Measurements from ENCODE around the gene SGK1. TPM values are rescaled to one million over a fixed set of nuclear protein-coding genes. Genes with fewer than 3 reads are reported as not detected.

The SGK1 gene
- polyA plus RNA-seq, 1 of the 3 experiments (the other 2 are of a cell fraction): 440 TPM

- H3K4me2 ChIP-seq: no peak overlapping the region
- peaks cover 2% of the 10 kb centered on the region in 2 experiments; a peak in 2 of 4 replicates for H3K4me1 ChIP-seq (ENCODE audit: control insufficient read depth in 1 of 2, insufficient read depth in 2 of 2, low read depth in 1 of 2, low read length in 1 of 2)
- no peaks in the 10 kb centered on the region for H3K27me3 ChIP-seq (ENCODE audit: insufficient read depth)
- TF ChIP-seq RCOR1 (IDR thresholded peaks at IDR 0.05; ENCODE audit: low read length) (no peak), FOXJ3 (CRISPR knock-in tag; IDR thresholded peaks at IDR 0.05) (no peak), PBX3 (IDR thresholded peaks at IDR 0.05) (no peak), MAX (IDR thresholded peaks at IDR 0.05; ENCODE audit: low read depth) (no peak), REST (IDR thresholded peaks at IDR 0.05; ENCODE audit: low read depth, low read length) (no peak), GATA2 (CRISPR knock-in tag; IDR thresholded peaks at IDR 0.05) (no peak), MEF2A (IDR thresholded peaks at IDR 0.05; ENCODE audit: borderline replicate concordance, low read depth) (no peak), SIN3A (IDR thresholded peaks at IDR 0.05; ENCODE audit: borderline replicate concordance, low read depth, low read length) (no peak), USF2 (IDR thresholded peaks at IDR 0.05; ENCODE audit: borderline replicate concordance, low read depth, low read length) (no peak), GABPA (IDR thresholded peaks at IDR 0.05; ENCODE audit: low read depth) (no peak), TCF12 (IDR thresholded peaks at IDR 0.05) (no peak), RAD21 (IDR thresholded peaks at IDR 0.05; ENCODE audit: low read length) (no peak), RFX5 (IDR thresholded peaks at IDR 0.05; ENCODE audit: low read length) (no peak)
- H3K27ac ChIP-seq (ENCODE audit: low read depth in 2 of 2, low read length in 1 of 2): no peak overlapping the region
- DNase-seq: no peak
- H2AFZ ChIP-seq (ENCODE audit: low read depth): no peak overlapping the region
- WGBS (ENCODE audit: low lambda C conversion rate): 100% methylated on average over 1 of the region's 1 CpG
- no peaks in the 10 kb centered on the region for H3K9me3 ChIP-seq
- POLR2A ChIA-PET: no interaction called here
- no peaks in the 10 kb centered on the region for H3F3A ChIP-seq (replicated peaks; ENCODE audit: insufficient read depth)
- no peaks in the 10 kb centered on the region for H3K79me2 ChIP-seq (ENCODE audit: insufficient read depth)
- CTCF ChIA-PET: interaction anchor here (1.1 kb wide), 1 partner anchor 12 kb away, joined by 3 read pairs; no protein-coding TSS in a partner anchor
- H3K9me2 ChIP-seq: no peaks in the 10 kb centered on the region
- no peaks in the 10 kb centered on the region for H4K20me1 ChIP-seq (ENCODE audit: insufficient read depth)
- no peaks in the 10 kb centered on the region for H3K36me3 ChIP-seq (replicated peaks in 1 of 2; ENCODE audit: control insufficient read depth in 1 of 2, insufficient read depth in 2 of 2, low read length in 1 of 2)
- no peak overlapping the region for H3K9ac ChIP-seq
- no peak overlapping the region for H3K4me3 ChIP-seq (ENCODE audit: low read depth in 2 of 2, low read length in 1 of 2)
Measured at GRCh38 chr6:134323294-134323693, 5.4 kb upstream of the SGK1 start.

Measured in SK-N-SH (cell line).